Skeletal muscle tissue (tissue), 4 donors: ENCODE data around the gene SLC5A10. TPM values are rescaled to one million over a fixed set of nuclear protein-coding genes. Genes with fewer than 3 reads are reported as not detected.
"Not testable (repeated sequence)": the region's sequence is repeated elsewhere in the genome, so short reads cannot be mapped to it uniquely, and the experiment has no call there.

Experiments used
- H3K27ac ChIP-seq: one replicate; pipeline ENCODE4 v1.7.0; 2013; ENCODE audit warnings: mild to moderate bottlenecking, low read depth, low read length, inconsistent platforms
- H3K27me3 ChIP-seq, 3 donors: one replicate each; pipeline ENCODE4 v1.7.0; 2013; ENCODE audit warnings: low read length in 3 of 3; ENCODE audit not compliant: control insufficient read depth in 3 of 3, insufficient read depth in 3 of 3
- H3K36me3 ChIP-seq, 3 donors: one replicate each; pipeline ENCODE4 v1.7.0; 2013; ENCODE audit warnings: low read length in 3 of 3; ENCODE audit not compliant: control insufficient read depth in 3 of 3, insufficient read depth in 3 of 3
- H3K4me1 ChIP-seq, 3 donors: one replicate each; pipeline ENCODE4 v1.7.0; 2013; ENCODE audit warnings: low read length in 3 of 3, mild to moderate bottlenecking in 3 of 3; ENCODE audit not compliant: control insufficient read depth in 3 of 3, insufficient read depth in 3 of 3
- H3K4me3 ChIP-seq, 3 donors: one replicate each; pipeline ENCODE4 v1.7.0; 2013; ENCODE audit warnings: low read length in 3 of 3
- H3K9ac ChIP-seq, 3 donors: one replicate each; pipeline ENCODE4 v1.7.0; 2013; ENCODE audit warnings: low read length in 3 of 3, mild to moderate bottlenecking in 3 of 3, moderate library complexity in 2 of 3, low read depth in 1 of 3
- H3K9me3 ChIP-seq, 3 donors: one replicate each; pipeline ENCODE4 v1.7.0; 2013; ENCODE audit warnings: low read length in 3 of 3; ENCODE audit not compliant: control insufficient read depth in 3 of 3
- total RNA-seq: library from RNA; depleted of rRNA; stranded (reverse); fragments of >200 nt; gene quantifications from one replicate; pipeline ENCODE4 v1.2.3, GENCODE V29; 2014
- donor health status: Osteomylitis.

The SLC5A10 gene
- total RNA-seq, 1 donor from 2014 or later, result not detected

DNA sequence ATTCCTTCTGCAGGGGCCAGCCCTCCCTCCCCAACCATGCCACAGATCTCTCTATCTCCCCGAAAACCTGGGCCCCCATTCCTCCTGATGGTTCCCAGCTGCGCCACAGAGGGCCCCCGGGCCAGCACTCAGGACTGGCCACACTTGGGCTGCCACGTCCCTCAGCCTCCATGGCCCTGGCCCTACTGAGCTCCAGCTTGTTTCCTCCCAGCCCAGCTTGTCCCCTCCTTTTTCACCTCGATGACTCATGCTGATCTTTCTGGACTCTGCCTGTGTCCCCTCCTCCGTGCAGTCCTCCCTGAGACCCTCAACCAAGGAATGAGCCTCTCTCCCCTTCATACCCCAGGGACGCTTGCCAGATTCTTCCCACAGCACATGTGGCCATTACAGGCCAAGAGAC, 63.5 kb downstream of the SLC5A10 start:
- H3K9ac ChIP-seq, result no peak overlapping the region
- no peak overlapping the region for H3K27ac ChIP-seq

DNA sequence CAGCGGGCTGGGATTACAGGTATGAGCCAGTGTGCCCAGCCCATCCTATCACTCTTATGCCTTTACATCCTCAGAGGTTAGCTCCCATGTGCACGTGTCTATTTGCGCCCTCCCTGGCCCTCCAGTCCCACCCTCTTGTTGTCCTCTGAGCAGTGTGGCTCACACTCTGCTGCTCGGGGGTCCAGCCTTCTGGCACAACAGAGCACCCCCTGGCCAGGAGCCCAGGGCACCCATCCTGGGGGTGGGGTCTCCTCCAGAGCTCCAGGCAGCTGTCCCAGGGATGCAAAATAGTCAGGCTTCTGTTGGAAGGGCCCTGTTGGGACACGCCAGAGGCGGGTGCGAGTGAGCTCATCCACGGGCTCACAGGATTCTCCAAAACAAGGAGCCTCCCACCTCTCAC, 64.3 kb downstream of the SLC5A10 start:
- Histone ChIP-seq H3K9me3 (no peaks in the 10 kb centered on the region), H3K4me3 (no peak overlapping the region), H3K36me3 (no peaks in the 10 kb centered on the region), H3K27ac (no peak overlapping the region), H3K9ac (no peak overlapping the region), H3K27me3 (peaks cover 0 to 19% (median 15%) of the 10 kb centered on the region in 3 donors), H3K4me1 (no peaks in the 10 kb centered on the region)

More for the DNA sequence above, 63.5 kb downstream of the SLC5A10 start:
- H3K9me3 ChIP-seq, result no peaks in the 10 kb centered on the region
- no peaks in the 10 kb centered on the region for H3K36me3 ChIP-seq
- H3K27me3 ChIP-seq, result peaks cover 0 to 19% (median 15%) of the 10 kb centered on the region in 3 donors
- H3K4me3 ChIP-seq, result no peak overlapping the region
- no peaks in the 10 kb centered on the region for H3K4me1 ChIP-seq

DNA sequence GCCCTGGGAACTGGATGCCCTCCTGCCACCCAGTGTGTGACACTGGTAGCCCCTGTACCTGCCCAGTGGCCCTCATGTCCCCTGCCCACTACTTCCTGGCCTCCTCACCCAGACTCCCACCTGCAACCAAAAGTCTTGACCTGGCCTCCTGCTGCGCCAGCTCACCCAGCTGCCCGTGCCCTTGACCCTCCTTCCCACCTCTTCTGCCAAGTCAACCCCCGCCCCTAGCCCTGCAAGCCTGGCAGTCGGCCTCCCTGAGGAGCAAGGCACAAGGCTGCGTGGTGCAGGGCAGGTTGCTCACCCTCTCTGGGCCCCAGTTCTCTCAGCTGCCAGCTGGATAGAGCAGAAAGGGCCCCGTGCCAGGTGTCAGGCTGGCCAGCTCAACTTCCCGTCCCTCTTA, 64.9 kb downstream of the SLC5A10 start:
- Histone ChIP-seq H3K27ac (no peak overlapping the region), H3K27me3 (peaks cover 0 to 19% (median 15%) of the 10 kb centered on the region in 3 donors), H3K9me3 (no peaks in the 10 kb centered on the region), H3K9ac (no peak overlapping the region), H3K36me3 (no peaks in the 10 kb centered on the region), H3K4me3 (no peak overlapping the region), H3K4me1 (no peaks in the 10 kb centered on the region)

DNA sequence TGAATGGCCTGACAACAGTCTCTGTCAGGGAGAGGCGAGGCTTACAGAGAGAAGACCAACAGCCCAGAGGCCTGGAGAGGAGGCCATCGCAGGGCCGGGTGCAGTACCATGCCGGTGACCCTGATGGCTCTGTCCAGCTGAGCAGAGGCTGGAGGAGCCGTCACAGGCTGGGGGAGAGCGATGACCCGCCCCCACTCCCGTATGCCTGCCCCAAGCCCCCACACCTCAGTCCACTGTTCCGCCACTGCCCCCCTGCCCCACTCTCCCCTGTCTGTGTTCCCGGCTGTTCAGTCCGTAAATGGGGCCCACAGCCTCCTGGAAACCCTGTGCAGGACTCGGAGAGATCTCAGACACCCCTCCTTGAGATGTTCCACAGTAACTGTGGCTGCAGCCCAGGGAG, 65.4 kb downstream of the SLC5A10 start:
- Histone ChIP-seq H3K4me1 (no peaks in the 10 kb centered on the region), H3K4me3 (no peak overlapping the region), H3K27ac (no peak overlapping the region), H3K9me3 (no peaks in the 10 kb centered on the region), H3K36me3 (no peaks in the 10 kb centered on the region), H3K9ac (no peak overlapping the region), H3K27me3 (peaks cover 0 to 19% (median 15%) of the 10 kb centered on the region in 3 donors)

DNA sequence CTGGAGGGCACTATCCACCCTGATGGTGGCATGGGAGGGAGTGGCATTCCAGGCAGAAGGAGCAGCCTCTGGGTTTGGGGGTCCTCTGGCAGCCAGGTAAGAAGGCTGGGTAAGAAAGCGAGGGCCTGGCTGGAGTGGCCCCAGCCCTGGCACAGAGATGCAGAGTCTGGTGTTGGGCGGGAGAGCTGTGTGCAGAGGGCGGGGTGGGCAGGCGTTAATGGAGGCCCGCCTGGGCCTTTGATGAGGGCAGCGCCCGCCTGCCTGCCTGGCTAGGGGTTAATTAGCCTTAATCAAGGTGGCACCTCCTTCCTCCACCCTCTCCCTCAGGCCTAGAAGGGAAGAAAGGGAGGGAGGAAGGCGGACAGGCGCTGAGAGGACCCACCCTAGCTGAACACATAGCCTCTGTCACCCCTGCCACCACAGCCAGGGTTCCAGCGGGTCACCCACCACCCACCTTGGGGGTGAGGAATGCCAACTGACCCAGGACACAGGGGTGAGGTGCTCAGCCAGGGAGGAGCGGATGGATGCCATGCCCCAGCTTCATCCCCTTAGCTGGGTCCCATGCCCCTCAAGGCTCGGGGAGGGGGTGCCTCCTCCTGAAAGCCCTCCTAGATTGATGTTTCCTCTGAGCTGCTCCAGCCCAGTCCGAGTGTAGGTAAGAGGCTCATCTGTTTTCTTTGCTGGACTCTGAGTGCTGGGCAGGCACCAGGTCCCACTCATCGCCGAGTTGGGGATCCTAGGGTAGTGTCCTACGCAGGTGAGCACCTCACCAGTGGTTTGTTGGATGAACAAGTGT, 66.0 kb downstream of the SLC5A10 start:
- Histone ChIP-seq H3K9me3 (no peaks in the 10 kb centered on the region), H3K4me3 (no peak overlapping the region), H3K9ac (no peak overlapping the region), H3K4me1 (no peaks in the 10 kb centered on the region), H3K27me3 (peaks cover 0 to 19% (median 15%) of the 10 kb centered on the region in 3 donors), H3K27ac (no peak overlapping the region), H3K36me3 (no peaks in the 10 kb centered on the region)

DNA sequence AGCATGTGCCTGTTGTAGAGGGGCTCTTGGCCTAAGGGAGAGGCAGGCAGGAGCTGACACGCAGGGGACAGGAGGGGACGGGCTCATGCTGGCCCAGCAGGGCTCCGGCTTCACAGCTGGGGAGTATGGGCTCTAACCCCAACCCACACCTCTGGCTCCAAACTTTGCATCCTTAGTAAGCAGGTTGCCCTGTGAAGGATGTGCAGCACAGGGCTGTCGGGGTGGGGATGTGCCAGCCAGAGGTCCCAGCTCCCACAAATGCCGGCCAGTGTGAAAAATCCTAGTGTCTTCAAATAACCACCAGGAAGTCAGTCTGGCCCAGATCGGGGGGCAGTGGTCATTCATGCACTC, 66.6 kb downstream of the SLC5A10 start:
- H3K9me3 ChIP-seq, result no peaks in the 10 kb centered on the region
- no peak overlapping the region for H3K4me3 ChIP-seq
- peaks cover 0 to 19% (median 15%) of the 10 kb centered on the region in 3 donors for H3K27me3 ChIP-seq

DNA sequence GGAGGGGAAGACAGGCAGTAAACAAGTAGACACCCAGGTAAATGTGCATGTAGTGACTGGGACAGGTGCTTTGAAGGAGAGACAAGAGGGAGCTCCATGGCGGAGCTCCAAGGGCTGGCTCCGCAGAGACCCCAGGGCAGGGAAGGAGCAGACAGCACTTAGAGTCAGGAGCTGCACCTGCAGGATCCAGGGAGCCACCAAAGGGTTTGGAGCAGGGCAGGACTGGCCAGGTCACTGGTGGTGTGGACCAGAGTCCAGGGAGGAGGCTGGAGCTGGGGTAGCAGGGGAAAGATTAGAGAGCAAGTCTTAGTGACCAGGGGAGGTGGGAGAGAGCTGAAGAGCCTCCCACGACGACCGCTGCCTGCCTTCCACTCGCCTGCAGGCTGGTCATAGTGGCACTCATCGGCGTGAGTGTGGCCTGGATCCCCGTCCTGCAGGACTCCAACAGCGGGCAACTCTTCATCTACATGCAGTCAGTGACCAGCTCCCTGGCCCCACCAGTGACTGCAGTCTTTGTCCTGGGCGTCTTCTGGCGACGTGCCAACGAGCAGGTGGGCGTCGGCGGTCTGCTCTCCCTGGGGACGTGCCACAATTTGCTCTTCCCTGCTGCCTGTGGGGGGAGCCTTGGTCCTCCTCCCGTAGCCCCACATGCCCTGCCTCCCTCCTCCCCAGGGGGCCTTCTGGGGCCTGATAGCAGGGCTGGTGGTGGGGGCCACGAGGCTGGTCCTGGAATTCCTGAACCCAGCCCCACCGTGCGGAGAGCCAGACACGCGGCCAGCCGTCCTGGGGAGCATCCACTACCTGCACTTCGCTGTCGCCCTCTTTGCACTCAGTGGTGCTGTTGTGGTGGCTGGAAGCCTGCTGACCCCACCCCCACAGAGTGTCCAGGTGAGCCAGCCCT, 67.3 kb downstream of the SLC5A10 start:
- H3K27ac ChIP-seq, result no peak overlapping the region
- H3K4me3 ChIP-seq, result no peak overlapping the region

More for the DNA sequence above, 66.6 kb downstream of the SLC5A10 start:
- no peaks in the 10 kb centered on the region for H3K36me3 ChIP-seq
- H3K9ac ChIP-seq, result no peak overlapping the region
- H3K27ac ChIP-seq, result no peak overlapping the region
- no peaks in the 10 kb centered on the region for H3K4me1 ChIP-seq

DNA sequence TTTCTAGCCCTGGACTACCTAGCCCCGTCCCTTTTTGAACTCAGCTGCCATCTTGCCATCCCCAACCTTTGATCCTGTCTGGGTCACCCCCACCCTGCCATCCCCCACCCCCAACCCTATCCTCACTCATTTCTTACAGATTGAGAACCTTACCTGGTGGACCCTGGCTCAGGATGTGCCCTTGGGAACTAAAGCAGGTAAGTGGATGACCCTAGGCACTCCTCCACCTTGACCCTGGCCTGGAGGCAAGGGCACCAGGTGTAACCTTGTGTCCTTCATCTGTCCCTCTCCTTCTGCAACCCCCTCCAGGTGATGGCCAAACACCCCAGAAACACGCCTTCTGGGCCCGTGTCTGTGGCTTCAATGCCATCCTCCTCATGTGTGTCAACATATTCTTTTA, 68.1 kb downstream of the SLC5A10 start:
- H3K36me3 ChIP-seq, result no peaks in the 10 kb centered on the region
- H3K4me3 ChIP-seq, result no peak overlapping the region
- H3K27me3 ChIP-seq, result peaks cover 0 to 19% (median 15%) of the 10 kb centered on the region in 3 donors
- no peaks in the 10 kb centered on the region for H3K4me1 ChIP-seq
- no peak overlapping the region for H3K9ac ChIP-seq
- no peaks in the 10 kb centered on the region for H3K9me3 ChIP-seq
- H3K27ac ChIP-seq, result no peak overlapping the region

More for the DNA sequence above, 67.3 kb downstream of the SLC5A10 start:
- no peaks in the 10 kb centered on the region for H3K36me3 ChIP-seq
- peaks cover 0 to 19% (median 15%) of the 10 kb centered on the region in 3 donors for H3K27me3 ChIP-seq
- H3K4me1 ChIP-seq, result no peaks in the 10 kb centered on the region
- H3K9me3 ChIP-seq, result no peaks in the 10 kb centered on the region
- H3K9ac ChIP-seq, result no peak overlapping the region

DNA sequence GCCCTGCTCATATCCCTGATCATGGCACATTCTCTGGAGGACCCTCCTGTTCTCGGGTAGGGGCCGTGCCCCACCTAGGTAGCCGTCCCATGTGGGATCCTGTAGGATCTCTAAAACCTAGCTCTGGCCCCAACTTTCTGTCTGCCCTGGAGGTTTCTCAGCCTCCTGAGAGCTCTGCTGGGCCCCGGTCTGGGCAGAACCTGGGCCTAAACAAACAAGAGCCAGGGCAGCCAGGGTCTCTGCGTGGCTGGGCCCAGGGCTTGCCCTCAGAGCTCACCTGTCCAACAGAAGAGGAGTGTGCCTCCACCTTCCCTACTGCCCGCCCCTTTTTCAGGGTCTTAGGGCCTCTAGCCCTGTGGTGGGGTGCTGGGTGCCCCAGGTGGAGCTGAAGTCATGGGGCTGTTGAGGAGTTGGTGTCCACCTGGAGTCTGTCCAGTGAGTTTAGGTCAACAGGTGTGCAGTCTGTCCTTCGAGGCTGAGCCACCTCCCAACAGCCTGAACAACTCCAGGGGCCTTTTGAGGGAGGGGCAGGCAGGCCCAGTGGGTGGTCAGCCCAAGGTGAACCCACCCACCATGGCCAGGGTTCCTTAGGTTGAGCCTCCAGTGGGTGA, 69.2 kb downstream of the SLC5A10 start:
- H3K27me3 ChIP-seq, result peaks cover 0 to 19% (median 15%) of the 10 kb centered on the region in 3 donors
- not testable (repeated sequence) for H3K9ac ChIP-seq, H3K4me3 ChIP-seq, H3K27ac ChIP-seq, H3K36me3 ChIP-seq, H3K9me3 ChIP-seq, H3K4me1 ChIP-seq
